GM12878 (cell line): ENCODE measurements around the gene MGAT4B.

Source experiments
- CUX1 ChIP-seq: IDR thresholded peaks from 2 replicates; pipeline ENCODE4 v1.6.1; 2012; ENCODE audit warnings: improper control_type of control experiment, low read depth, low read length; ENCODE audit not compliant: insufficient replicate concordance
- EED ChIP-seq: sonication (generic); IDR thresholded peaks from 2 replicates; pipeline ENCODE4 v1.6.1; 2016; ENCODE audit warnings: antibody characterized with exemption, low read depth
- JUND ChIP-seq: IDR thresholded peaks from 2 replicates; pipeline ENCODE4 v1.6.1; 2012; ENCODE audit warnings: low read depth, mild to moderate bottlenecking, low read length, improper control_type of control experiment, moderate library complexity
- MXI1 ChIP-seq: fragments of 150-350 bp; IDR thresholded peaks from 2 replicates; pipeline ENCODE4 v1.6.1; 2011; ENCODE audit warnings: low read depth, mild to moderate bottlenecking, inconsistent platforms, low read length, improper control_type of control experiment
- NBN ChIP-seq: fragments of 450-650 bp; IDR thresholded peaks from 2 replicates; pipeline ENCODE4 v1.6.1; 2016
- NFXL1 ChIP-seq: fragments of 450-650 bp; IDR thresholded peaks from 2 replicates; pipeline ENCODE4 v1.6.1; 2017; ENCODE audit warnings: antibody characterized with exemption, mild to moderate bottlenecking, borderline replicate concordance
- POLR2A ChIP-seq: IDR thresholded peaks from 2 replicates; pipeline ENCODE4 v1.6.1; 2011; ENCODE audit warnings: low read depth, mild to moderate bottlenecking, low read length
- POLR2AphosphoS5 ChIP-seq: IDR thresholded peaks from 2 replicates; pipeline ENCODE4 v1.6.1; 2011; ENCODE audit warnings: mild to moderate bottlenecking, low read length, inconsistent platforms
- YY1 ChIP-seq: IDR thresholded peaks from 2 replicates; pipeline ENCODE4 v1.6.1; 2011; ENCODE audit warnings: low read depth, mild to moderate bottlenecking, low read length
- ZNF687 ChIP-seq: fragments of 450-650 bp; IDR thresholded peaks from 2 replicates; pipeline ENCODE4 v1.6.1; 2017; ENCODE audit warnings: mild to moderate bottlenecking, moderate library complexity
- TF ChIP-seq, protein P1 (sequence below): fragments of 450-650 bp; IDR thresholded peaks from 2 replicates; pipeline ENCODE4 v1.6.1; 2017; ENCODE audit warnings: mild to moderate bottlenecking, low read depth, inconsistent platforms; ENCODE audit not compliant: poor library complexity, severe bottlenecking
- TF ChIP-seq, protein P2 (sequence below), 3 experiments: IDR thresholded peaks in 2 of 3; conservative IDR thresholded peaks in 1 of 3; 2 replicates each; pipeline ENCODE4 v1.5.1; 2011; ENCODE audit warnings: low read depth in 3 of 3, low read length in 3 of 3, mild to moderate bottlenecking in 3 of 3, control low read depth in 2 of 3, moderate library complexity in 2 of 3, inconsistent platforms in 1 of 3, mixed read lengths in 1 of 3; ENCODE audit not compliant: control insufficient read depth in 2 of 3, insufficient read depth in 1 of 3; ENCODE audit errors: extremely low read depth in 1 of 3
- TF ChIP-seq, protein P3 (sequence below): fragments of 450-650 bp; IDR thresholded peaks from 2 replicates; pipeline ENCODE4 v1.6.1; 2017; ENCODE audit warnings: mild to moderate bottlenecking

GRCh38 chr5:179781846-179782245 is 24.8 kb downstream of the MGAT4B start:
- TF ChIP-seq JUND (no peak), YY1 (no peak), POLR2A (no peak), POLR2AphosphoS5 (no peak), EED (no peak), CUX1 (no peak), ZNF687 (no peak), NFXL1 (no peak), MXI1 (no peak), NBN (no peak)
- TF ChIP-seq, protein P1, sequence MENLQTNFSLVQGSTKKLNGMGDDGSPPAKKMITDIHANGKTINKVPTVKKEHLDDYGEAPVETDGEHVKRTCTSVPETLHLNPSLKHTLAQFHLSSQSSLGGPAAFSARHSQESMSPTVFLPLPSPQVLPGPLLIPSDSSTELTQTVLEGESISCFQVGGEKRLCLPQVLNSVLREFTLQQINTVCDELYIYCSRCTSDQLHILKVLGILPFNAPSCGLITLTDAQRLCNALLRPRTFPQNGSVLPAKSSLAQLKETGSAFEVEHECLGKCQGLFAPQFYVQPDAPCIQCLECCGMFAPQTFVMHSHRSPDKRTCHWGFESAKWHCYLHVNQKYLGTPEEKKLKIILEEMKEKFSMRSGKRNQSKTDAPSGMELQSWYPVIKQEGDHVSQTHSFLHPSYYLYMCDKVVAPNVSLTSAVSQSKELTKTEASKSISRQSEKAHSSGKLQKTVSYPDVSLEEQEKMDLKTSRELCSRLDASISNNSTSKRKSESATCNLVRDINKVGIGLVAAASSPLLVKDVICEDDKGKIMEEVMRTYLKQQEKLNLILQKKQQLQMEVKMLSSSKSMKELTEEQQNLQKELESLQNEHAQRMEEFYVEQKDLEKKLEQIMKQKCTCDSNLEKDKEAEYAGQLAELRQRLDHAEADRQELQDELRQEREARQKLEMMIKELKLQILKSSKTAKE: no peak
- TF ChIP-seq, protein P2, sequence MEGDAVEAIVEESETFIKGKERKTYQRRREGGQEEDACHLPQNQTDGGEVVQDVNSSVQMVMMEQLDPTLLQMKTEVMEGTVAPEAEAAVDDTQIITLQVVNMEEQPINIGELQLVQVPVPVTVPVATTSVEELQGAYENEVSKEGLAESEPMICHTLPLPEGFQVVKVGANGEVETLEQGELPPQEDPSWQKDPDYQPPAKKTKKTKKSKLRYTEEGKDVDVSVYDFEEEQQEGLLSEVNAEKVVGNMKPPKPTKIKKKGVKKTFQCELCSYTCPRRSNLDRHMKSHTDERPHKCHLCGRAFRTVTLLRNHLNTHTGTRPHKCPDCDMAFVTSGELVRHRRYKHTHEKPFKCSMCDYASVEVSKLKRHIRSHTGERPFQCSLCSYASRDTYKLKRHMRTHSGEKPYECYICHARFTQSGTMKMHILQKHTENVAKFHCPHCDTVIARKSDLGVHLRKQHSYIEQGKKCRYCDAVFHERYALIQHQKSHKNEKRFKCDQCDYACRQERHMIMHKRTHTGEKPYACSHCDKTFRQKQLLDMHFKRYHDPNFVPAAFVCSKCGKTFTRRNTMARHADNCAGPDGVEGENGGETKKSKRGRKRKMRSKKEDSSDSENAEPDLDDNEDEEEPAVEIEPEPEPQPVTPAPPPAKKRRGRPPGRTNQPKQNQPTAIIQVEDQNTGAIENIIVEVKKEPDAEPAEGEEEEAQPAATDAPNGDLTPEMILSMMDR (IDR thresholded peaks at IDR 0.05 in 2 of 3, conservative IDR thresholded peaks at IDR 0.05 in 1 of 3; ENCODE audit: control insufficient read depth in 2 of 3, extremely low read depth in 1 of 3, insufficient read depth in 1 of 3, low read depth in 3 of 3, low read length in 3 of 3): no peak
- TF ChIP-seq, protein P3, sequence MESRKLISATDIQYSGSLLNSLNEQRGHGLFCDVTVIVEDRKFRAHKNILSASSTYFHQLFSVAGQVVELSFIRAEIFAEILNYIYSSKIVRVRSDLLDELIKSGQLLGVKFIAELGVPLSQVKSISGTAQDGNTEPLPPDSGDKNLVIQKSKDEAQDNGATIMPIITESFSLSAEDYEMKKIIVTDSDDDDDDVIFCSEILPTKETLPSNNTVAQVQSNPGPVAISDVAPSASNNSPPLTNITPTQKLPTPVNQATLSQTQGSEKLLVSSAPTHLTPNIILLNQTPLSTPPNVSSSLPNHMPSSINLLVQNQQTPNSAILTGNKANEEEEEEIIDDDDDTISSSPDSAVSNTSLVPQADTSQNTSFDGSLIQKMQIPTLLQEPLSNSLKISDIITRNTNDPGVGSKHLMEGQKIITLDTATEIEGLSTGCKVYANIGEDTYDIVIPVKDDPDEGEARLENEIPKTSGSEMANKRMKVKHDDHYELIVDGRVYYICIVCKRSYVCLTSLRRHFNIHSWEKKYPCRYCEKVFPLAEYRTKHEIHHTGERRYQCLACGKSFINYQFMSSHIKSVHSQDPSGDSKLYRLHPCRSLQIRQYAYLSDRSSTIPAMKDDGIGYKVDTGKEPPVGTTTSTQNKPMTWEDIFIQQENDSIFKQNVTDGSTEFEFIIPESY: no peak
